Measurements from ENCODE around the gene TBC1D9.

The TBC1D9 gene

GRCh38 chr4:140719686-140720085 lies 36.5 kb downstream of the TBC1D9 start:
- no peak overlapping the region for H3K27ac ChIP-seq
- H3K4me3 ChIP-seq (ENCODE audit: low read depth, low read length), result no peak overlapping the region
- H3K36me3 ChIP-seq, result no peaks in the 10 kb centered on the region; the same call in 1 of the 2 replicates
- no peaks in the 10 kb centered on the region for H3K27me3 ChIP-seq (ENCODE audit: insufficient read depth, low read depth, severe bottlenecking)
- DNase-seq, result no peak
- TF ChIP-seq CTCF (IDR thresholded peaks at IDR 0.05; ENCODE audit: low read depth, low read length), result no peak
- H3K9me3 ChIP-seq (ENCODE audit: severe bottlenecking), result no peaks in the 10 kb centered on the region

GRCh38 chr4:140719022-140719421 lies 37.2 kb downstream of the TBC1D9 start:
- no peak overlapping the region for H3K4me3 ChIP-seq (ENCODE audit: low read depth, low read length)
- no peak for DNase-seq
- no peaks in the 10 kb centered on the region for H3K9me3 ChIP-seq (ENCODE audit: severe bottlenecking)
- no peaks in the 10 kb centered on the region; the same call in 1 of the 2 replicates for H3K36me3 ChIP-seq
- H3K27ac ChIP-seq, result no peak overlapping the region
- no peak for TF ChIP-seq CTCF (IDR thresholded peaks at IDR 0.05; ENCODE audit: low read depth, low read length)
- H3K27me3 ChIP-seq (ENCODE audit: insufficient read depth, low read depth, severe bottlenecking), result no peaks in the 10 kb centered on the region

- TF ChIP-seq CTCF (IDR thresholded peaks at IDR 0.05; ENCODE audit: low read depth, low read length), result no peak
- no peak for DNase-seq
- Histone ChIP-seq H3K27me3 (ENCODE audit: insufficient read depth, low read depth, severe bottlenecking) (no peaks in the 10 kb centered on the region), H3K27ac (no peak overlapping the region), H3K9me3 (ENCODE audit: severe bottlenecking) (no peaks in the 10 kb centered on the region), H3K36me3 (no peaks in the 10 kb centered on the region; the same call in 1 of the 2 replicates), H3K4me3 (ENCODE audit: low read depth, low read length) (no peak overlapping the region)
Measured at GRCh38 chr4:140718241-140718952, 37.8 kb downstream of the TBC1D9 start.

GRCh38 chr4:140717313-140717712 lies 38.9 kb downstream of the TBC1D9 start:
- Histone ChIP-seq H3K4me3 (ENCODE audit: low read depth, low read length) (no peak overlapping the region), H3K27ac (no peak overlapping the region), H3K9me3 (ENCODE audit: severe bottlenecking) (no peaks in the 10 kb centered on the region), H3K27me3 (ENCODE audit: insufficient read depth, low read depth, severe bottlenecking) (no peaks in the 10 kb centered on the region), H3K36me3 (no peaks in the 10 kb centered on the region; the same call in 1 of the 2 replicates)
- no peak for TF ChIP-seq CTCF (IDR thresholded peaks at IDR 0.05; ENCODE audit: low read depth, low read length)
- no peak for DNase-seq

- Histone ChIP-seq H3K4me3 (ENCODE audit: low read depth, low read length) (no peak overlapping the region), H3K9me3 (ENCODE audit: severe bottlenecking) (no peaks in the 10 kb centered on the region)
- no peak for TF ChIP-seq CTCF (IDR thresholded peaks at IDR 0.05; ENCODE audit: low read depth, low read length)
Measured at GRCh38 chr4:140715119-140715518, 41.1 kb downstream of the TBC1D9 start.

GRCh38 chr4:140711910-140712309 lies 44.3 kb downstream of the TBC1D9 start:
- H3K27me3 ChIP-seq (ENCODE audit: insufficient read depth, low read depth, severe bottlenecking), result no peaks in the 10 kb centered on the region
- no peak for DNase-seq
- H3K27ac ChIP-seq, result no peak overlapping the region
- H3K4me3 ChIP-seq (ENCODE audit: low read depth, low read length), result no peak overlapping the region
- no peaks in the 10 kb centered on the region for H3K36me3 ChIP-seq
- H3K9me3 ChIP-seq (ENCODE audit: severe bottlenecking), result no peaks in the 10 kb centered on the region
- TF ChIP-seq CTCF (IDR thresholded peaks at IDR 0.05; ENCODE audit: low read depth, low read length), result no peak

More at GRCh38 chr4:140715119-140715518, 41.1 kb downstream of the TBC1D9 start:
- H3K27me3 ChIP-seq (ENCODE audit: insufficient read depth, low read depth, severe bottlenecking), result no peaks in the 10 kb centered on the region
- no peak for DNase-seq
- H3K27ac ChIP-seq, result no peak overlapping the region
- no peaks in the 10 kb centered on the region; the same call in 1 of the 2 replicates for H3K36me3 ChIP-seq

Data from WERI-Rb-1 (cell line).